BJ (cell line): ENCODE results near the gene OTOGL. TPM values are rescaled to one million over a fixed set of nuclear protein-coding genes. Genes with fewer than 3 reads are reported as not detected.

ENCODE experiments used
- CTCF ChIA-PET: fragments of 350-600 bp; formaldehyde crosslinking; extraction: SDS; loops from one replicate; lab custom pipeline; 2021; ENCODE audit warnings: antibody characterized with exemption, inconsistent platforms; lab: Yijun Ruan, JAX
- POLR2A ChIA-PET: fragments of 300-600 bp; sonication (Branson Sonifier 250); formaldehyde crosslinking; extraction: SDS; loops from one replicate; lab custom pipeline; 2021; ENCODE audit warnings: antibody characterized with exemption; lab: Charles Lee
- DNase-seq: peaks from one replicate; pipeline ENCODE4 v3.0.0-alpha.2; 2011; ENCODE audit warnings: low read depth
- H3K27me3 ChIP-seq: 2 replicates; pipeline ENCODE4 v1.6.0; 2011; ENCODE audit warnings: low read length; ENCODE audit not compliant: control insufficient read depth, insufficient read depth
- H3K36me3 ChIP-seq: 2 replicates; pipeline ENCODE4 v1.5.1; 2011; ENCODE audit warnings: low read length; ENCODE audit not compliant: control insufficient read depth, insufficient read depth
- H3K4me3 ChIP-seq: 2 replicates; pipeline ENCODE4 v1.5.1; 2011; ENCODE audit warnings: low read depth, mild to moderate bottlenecking, control low read depth, low read length
- CTCF ChIP-seq: IDR thresholded peaks from 2 replicates; pipeline ENCODE4 v1.5.1; 2011; ENCODE audit warnings: low read depth, mild to moderate bottlenecking, control low read depth, inconsistent platforms, low read length, moderate library complexity; ENCODE audit not compliant: insufficient read depth
- polyA plus RNA-seq: library from polyadenylated mRNA; depleted of rRNA; stranded (reverse); fragments of >200 nt; gene quantifications from 2 replicates; pipeline ENCODE4 v1.2.3, GENCODE V29; 2011

OTOGL gene
- polyA plus RNA-seq, 1 experiment: 0.10 TPM

GRCh38 chr12:80199931-80200330 lies 100.6 kb downstream of the OTOGL start:
- Histone ChIP-seq H3K27me3 (no peaks in the 10 kb centered on the region), H3K36me3 (no peaks in the 10 kb centered on the region), H3K4me3 (no peak overlapping the region)
- POLR2A ChIA-PET: no interaction called here
- CTCF ChIA-PET: interaction anchor here (1.1 to 4.4 kb wide), 2 partner anchors 70 to 1058 kb away, joined by 3 to 40 read pairs; no protein-coding TSS in a partner anchor
- DNase-seq: no peak
- no peak for TF ChIP-seq CTCF

- ChIA-PET CTCF (interaction anchor here (4.4 kb wide), 1 partner anchor 70 kb away, joined by 40 read pairs; no protein-coding TSS in a partner anchor), POLR2A (no interaction called here)
- no peaks in the 10 kb centered on the region for H3K36me3 ChIP-seq
- no peak for TF ChIP-seq CTCF
- H3K27me3 ChIP-seq: no peaks in the 10 kb centered on the region
- H3K4me3 ChIP-seq: no peak overlapping the region
- no peak for DNase-seq
Observed at GRCh38 chr12:80200414-80200813, 101.1 kb downstream of the OTOGL start.

DNA sequence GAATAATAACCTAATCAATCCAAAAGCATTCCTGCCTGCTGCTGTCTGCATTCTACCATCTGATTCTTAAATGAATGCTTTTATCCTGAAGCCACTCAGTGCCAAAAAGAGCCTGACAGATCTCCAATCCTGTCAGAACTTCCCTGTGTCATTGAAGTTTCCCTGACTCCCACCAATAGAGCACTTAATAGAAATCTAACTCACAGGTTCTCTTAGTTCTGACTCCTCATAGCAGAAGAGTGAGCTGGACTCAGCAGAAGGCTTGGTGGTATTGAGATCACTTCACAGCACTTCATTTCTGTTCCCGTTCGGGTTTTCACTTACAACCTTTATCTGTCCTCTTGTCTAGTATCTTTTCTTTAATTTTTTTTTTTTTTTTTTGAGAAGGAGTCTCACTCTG lies 102.6 kb downstream of the OTOGL start:
- no peak for DNase-seq
- ChIA-PET CTCF (no interaction called here), POLR2A (no interaction called here)
- no peak overlapping the region for H3K4me3 ChIP-seq
- no peaks in the 10 kb centered on the region for H3K27me3 ChIP-seq
- no peak for TF ChIP-seq CTCF
- H3K36me3 ChIP-seq: no peaks in the 10 kb centered on the region

- H3K27me3 ChIP-seq: no peaks in the 10 kb centered on the region
- TF ChIP-seq CTCF: no peak
- ChIA-PET POLR2A (no interaction called here), CTCF (interaction anchor here (1.1 to 1.6 kb wide), 2 partner anchors 11 to 52 kb away, joined by 3 to 8 read pairs; no protein-coding TSS in a partner anchor)
- no peak overlapping the region for H3K4me3 ChIP-seq
- DNase-seq: no peak
- H3K36me3 ChIP-seq: no peaks in the 10 kb centered on the region
Observed at GRCh38 chr12:80205960-80206359, 106.6 kb downstream of the OTOGL start.

DNA sequence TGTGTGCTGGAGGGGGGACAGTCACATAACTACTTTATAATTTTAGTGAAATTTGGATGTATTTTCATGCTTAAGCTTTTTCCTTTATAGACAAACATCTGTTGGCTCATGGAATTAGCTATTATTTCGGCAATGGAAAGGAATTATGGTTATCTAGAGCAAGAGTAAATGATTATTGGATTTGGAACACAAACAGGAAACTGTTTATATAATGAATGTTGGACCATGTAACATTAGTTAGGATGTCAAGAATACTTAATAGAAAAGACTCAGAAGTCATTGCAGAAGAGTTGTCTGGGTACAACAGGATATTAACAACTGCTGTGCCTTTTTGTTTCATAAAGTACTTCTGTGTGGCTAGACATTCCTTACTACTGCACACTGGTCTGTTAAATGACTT lies 108.7 kb downstream of the OTOGL start:
- CTCF ChIA-PET: interaction anchor here (1.4 to 1.7 kb wide), 2 partner anchors 13 to 62 kb away, joined by 3 to 8 read pairs; no protein-coding TSS in a partner anchor
- TF ChIP-seq CTCF: no peak
- no peak overlapping the region for H3K4me3 ChIP-seq
- H3K36me3 ChIP-seq: no peaks in the 10 kb centered on the region
- H3K27me3 ChIP-seq: no peaks in the 10 kb centered on the region
- POLR2A ChIA-PET: no interaction called here
- DNase-seq: no peak
